Nephron progenitor cell (in vitro differentiated cells): Measurements from ENCODE around the gene NVL.
A peak's percentile ranks its signal among the peaks of the same experiment; 100 is the strongest.

Source experiments
- DNase-seq: peaks from one replicate; pipeline ENCODE4 v3.0.0; 2021
- H3K27ac Mint-ChIP-seq: 2 replicates; pipeline ENCODE4 v1.8.0; 2021; ENCODE audit warnings: mild to moderate bottlenecking, moderate library complexity, mixed read lengths
- H3K27me3 Mint-ChIP-seq: 2 replicates; pipeline ENCODE4 v1.8.0; 2021; ENCODE audit warnings: mild to moderate bottlenecking, low read depth, mixed read lengths; ENCODE audit not compliant: poor library complexity
- H3K36me3 Mint-ChIP-seq: 2 replicates; pipeline ENCODE4 v1.8.0; 2021; ENCODE audit warnings: low read depth, mixed read lengths
- H3K4me1 Mint-ChIP-seq: 2 replicates; pipeline ENCODE4 v1.8.0; 2021; ENCODE audit warnings: mixed read lengths
- H3K4me3 Mint-ChIP-seq: 2 replicates; pipeline ENCODE4 v1.8.0; 2021; ENCODE audit warnings: mild to moderate bottlenecking, moderate library complexity, mixed read lengths
- H3K9me3 Mint-ChIP-seq: 2 replicates; pipeline ENCODE4 v1.8.0; 2021; ENCODE audit warnings: mild to moderate bottlenecking, moderate library complexity, mixed read lengths
- CTCF ChIP-seq: fragments of 200-600 bp; sonication (generic); IDR thresholded peaks from 2 replicates; pipeline ENCODE4 v1.5.0; 2021; ENCODE audit warnings: antibody characterized with exemption

NVL gene

GRCh38 chr1:224282140-224282539 is 47.8 kb downstream of the NVL start:
- H3K27ac Mint-ChIP-seq: no peak overlapping the region
- no peak overlapping the region for H3K4me3 Mint-ChIP-seq
- no peaks in the 10 kb centered on the region for H3K27me3 Mint-ChIP-seq
- H3K9me3 Mint-ChIP-seq: no peaks in the 10 kb centered on the region
- no peak for TF ChIP-seq CTCF
- no peak for DNase-seq
- no peaks in the 10 kb centered on the region for H3K4me1 Mint-ChIP-seq
- H3K36me3 Mint-ChIP-seq: peaks cover 80% of the 10 kb centered on the region

GRCh38 chr1:224276771-224277487 is 53.0 kb downstream of the NVL start:
- DNase-seq: no peak
- no peak overlapping the region for H3K4me3 Mint-ChIP-seq
- peaks cover 2% of the 10 kb centered on the region for H3K27me3 Mint-ChIP-seq
- TF ChIP-seq CTCF: no peak
- no peaks in the 10 kb centered on the region for H3K9me3 Mint-ChIP-seq
- no peak overlapping the region for H3K27ac Mint-ChIP-seq
- H3K4me1 Mint-ChIP-seq: no peaks in the 10 kb centered on the region
- H3K36me3 Mint-ChIP-seq: peaks cover 60% of the 10 kb centered on the region

GRCh38 chr1:224274970-224275626 is 54.9 kb downstream of the NVL start:
- TF ChIP-seq CTCF: no peak
- H3K27me3 Mint-ChIP-seq: peaks cover 2% of the 10 kb centered on the region
- no peaks in the 10 kb centered on the region for H3K9me3 Mint-ChIP-seq
- H3K4me3 Mint-ChIP-seq: no peak overlapping the region
- peak overlapping the region; percentile 54 for H3K27ac Mint-ChIP-seq
- H3K4me1 Mint-ChIP-seq: no peaks in the 10 kb centered on the region
- DNase-seq: no peak
- peaks cover 59% of the 10 kb centered on the region for H3K36me3 Mint-ChIP-seq

- TF ChIP-seq CTCF: no peak
- DNase-seq: no peak
- Mint-ChIP-seq H3K4me3 (no peak overlapping the region), H3K4me1 (no peaks in the 10 kb centered on the region), H3K9me3 (no peaks in the 10 kb centered on the region), H3K27ac (no peak overlapping the region), H3K27me3 (peaks cover 2% of the 10 kb centered on the region), H3K36me3 (peaks cover 64% of the 10 kb centered on the region)
Measured at GRCh38 chr1:224273641-224274040, 56.3 kb downstream of the NVL start.

GRCh38 chr1:224271106-224271505 is 58.9 kb downstream of the NVL start:
- no peak for DNase-seq
- Mint-ChIP-seq H3K36me3 (peaks cover 53% of the 10 kb centered on the region), H3K9me3 (no peaks in the 10 kb centered on the region), H3K27ac (no peak overlapping the region), H3K4me1 (peaks cover 17% of the 10 kb centered on the region), H3K4me3 (no peak overlapping the region), H3K27me3 (peaks cover 2% of the 10 kb centered on the region)
- no peak for TF ChIP-seq CTCF

GRCh38 chr1:224267925-224268324 is 62.0 kb downstream of the NVL start:
- peaks cover 40% of the 10 kb centered on the region for H3K4me1 Mint-ChIP-seq
- H3K36me3 Mint-ChIP-seq: peaks cover 47% of the 10 kb centered on the region
- no peak for DNase-seq
- H3K27me3 Mint-ChIP-seq: no peaks in the 10 kb centered on the region
- TF ChIP-seq CTCF: no peak
- peak overlapping the region; percentile 87 for H3K27ac Mint-ChIP-seq
- H3K4me3 Mint-ChIP-seq: no peak overlapping the region
- no peaks in the 10 kb centered on the region for H3K9me3 Mint-ChIP-seq
